Measurements from ENCODE around the gene THSD4.

DNA sequence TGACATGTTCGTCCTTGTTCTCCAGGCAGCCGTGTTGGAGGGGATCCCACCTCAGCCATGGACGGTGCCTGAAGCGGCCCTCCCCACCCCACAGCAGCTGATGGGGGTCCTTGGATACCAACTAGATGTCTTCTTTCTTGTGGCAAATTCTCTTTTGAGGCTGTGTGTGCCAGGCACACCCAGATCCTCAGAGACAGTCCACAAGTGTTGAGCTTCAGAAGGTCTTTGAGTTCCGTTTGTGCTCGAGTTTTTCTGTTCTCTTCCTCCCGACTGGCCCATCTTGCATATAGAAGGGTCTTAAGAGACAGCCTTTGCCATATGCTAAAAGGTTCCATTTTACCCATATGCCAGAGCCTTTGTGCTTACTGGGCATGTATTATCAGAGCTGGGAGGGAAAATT, 227.4 kb downstream of the THSD4 start:
- TF ChIP-seq POLR2A (IDR thresholded peaks at IDR 0.05) (no peak), CTCF (IDR thresholded peaks at IDR 0.05) (no peak)
